ENCODE measurements around the gene SNX3. TPM values are rescaled to one million over a fixed set of nuclear protein-coding genes. Genes with fewer than 3 reads are reported as not detected.

Gene SNX3
- polyA plus RNA-seq, 1 donor from 2014 or later: 135 TPM

GRCh38 chr6:108277295-108277694, 16.5 kb upstream of the SNX3 start:
- Histone ChIP-seq H3K9me3 (ENCODE audit: low read length) (no peaks in the 10 kb centered on the region), H4K20me1 (ENCODE audit: insufficient read depth) (no peaks in the 10 kb centered on the region), H3K36me3 (ENCODE audit: insufficient read depth, low read length) (no peaks in the 10 kb centered on the region), H3F3A (ENCODE audit: insufficient read depth, low read length, poor library complexity, severe bottlenecking) (no peaks in the 10 kb centered on the region), H2AFZ (ENCODE audit: low read depth, low read length) (no peak overlapping the region), H3K79me2 (replicated peaks; ENCODE audit: insufficient read depth, low read length) (no peaks in the 10 kb centered on the region), H3K27me3 (ENCODE audit: insufficient read depth, low read depth, low read length) (no peaks in the 10 kb centered on the region), H3K4me3 (ENCODE audit: low read length) (no peak overlapping the region), H3K9me2 (ENCODE audit: insufficient read depth, low read length) (no peaks in the 10 kb centered on the region), H3K27ac (ENCODE audit: low read length) (no peak overlapping the region), H3K9ac (ENCODE audit: low read length) (no peak overlapping the region), H3K4me2 (ENCODE audit: low read length) (no peak overlapping the region)
- TF ChIP-seq POLR2AphosphoS5 (IDR thresholded peaks at IDR 0.05) (no peak), EP300 (conservative IDR thresholded peaks at IDR 0.05; ENCODE audit: poor library complexity, severe bottlenecking) (no peak), RAD21 (conservative IDR thresholded peaks at IDR 0.05) (no peak), EZH2 (IDR thresholded peaks at IDR 0.05; ENCODE audit: borderline replicate concordance, insufficient read depth, low read length, poor library complexity, severe bottlenecking) (no peak), MXI1 (conservative IDR thresholded peaks at IDR 0.05; ENCODE audit: poor library complexity, severe bottlenecking) (no peak), SMC3 (conservative IDR thresholded peaks at IDR 0.05; ENCODE audit: poor library complexity) (no peak), TAF1 (IDR thresholded peaks at IDR 0.05; ENCODE audit: low read depth) (no peak), REST (IDR thresholded peaks at IDR 0.05; ENCODE audit: borderline replicate concordance) (no peak), CTCF (IDR thresholded peaks at IDR 0.05; ENCODE audit: poor library complexity, severe bottlenecking) (no peak)

GRCh38 chr6:108275976-108276375, 15.1 kb upstream of the SNX3 start:
- H3K9me3 ChIP-seq (ENCODE audit: low read length): no peaks in the 10 kb centered on the region
- no peak overlapping the region for H3K4me3 ChIP-seq (ENCODE audit: low read length)
- no peak overlapping the region for H3K4me2 ChIP-seq (ENCODE audit: low read length)
- H3K9me2 ChIP-seq (ENCODE audit: insufficient read depth, low read length): no peaks in the 10 kb centered on the region
- no peak for TF ChIP-seq TAF1 (IDR thresholded peaks at IDR 0.05; ENCODE audit: low read depth)
- no peak for TF ChIP-seq EZH2 (IDR thresholded peaks at IDR 0.05; ENCODE audit: borderline replicate concordance, insufficient read depth, low read length, poor library complexity, severe bottlenecking)
- TF ChIP-seq MXI1 (conservative IDR thresholded peaks at IDR 0.05; ENCODE audit: poor library complexity, severe bottlenecking): no peak
- TF ChIP-seq REST (IDR thresholded peaks at IDR 0.05; ENCODE audit: borderline replicate concordance): no peak
- TF ChIP-seq EP300 (conservative IDR thresholded peaks at IDR 0.05; ENCODE audit: poor library complexity, severe bottlenecking): no peak
- no peak for TF ChIP-seq SMC3 (conservative IDR thresholded peaks at IDR 0.05; ENCODE audit: poor library complexity)
- TF ChIP-seq POLR2AphosphoS5 (IDR thresholded peaks at IDR 0.05): no peak
- TF ChIP-seq CTCF (IDR thresholded peaks at IDR 0.05; ENCODE audit: poor library complexity, severe bottlenecking): no peak
- no peak for TF ChIP-seq RAD21 (conservative IDR thresholded peaks at IDR 0.05)
- no peaks in the 10 kb centered on the region for H3K79me2 ChIP-seq (replicated peaks; ENCODE audit: insufficient read depth, low read length)
- H4K20me1 ChIP-seq (ENCODE audit: insufficient read depth): no peaks in the 10 kb centered on the region
- H3K27me3 ChIP-seq (ENCODE audit: insufficient read depth, low read depth, low read length): no peaks in the 10 kb centered on the region
- H3K9ac ChIP-seq (ENCODE audit: low read length): no peak overlapping the region
- no peak overlapping the region for H2AFZ ChIP-seq (ENCODE audit: low read depth, low read length)
- no peak overlapping the region for H3K27ac ChIP-seq (ENCODE audit: low read length)
- H3F3A ChIP-seq (ENCODE audit: insufficient read depth, low read length, poor library complexity, severe bottlenecking): no peaks in the 10 kb centered on the region
- no peaks in the 10 kb centered on the region for H3K36me3 ChIP-seq (ENCODE audit: insufficient read depth, low read length)
